ENCODE results near the gene PAPPA.

Gene PAPPA

GRCh38 chr9:116389541-116390302, 236.1 kb downstream of the PAPPA start:
- TF ChIP-seq MAX (IDR thresholded peaks at IDR 0.05; ENCODE audit: low read depth, low read length) (no peak), CTCF (IDR thresholded peaks at IDR 0.05; ENCODE audit: low read depth, low read length) (no peak), POLR2A (IDR thresholded peaks at IDR 0.05; ENCODE audit: extremely low read depth, insufficient read length) (no peak), MYC (IDR thresholded peaks at IDR 0.05; ENCODE audit: low read depth, low read length) (no peak)

GRCh38 chr9:116390303-116391228, 237.0 kb downstream of the PAPPA start:
- peak; percentile 9 for DNase-seq (ENCODE audit: low read depth)
- TF ChIP-seq CTCF (IDR thresholded peaks at IDR 0.05; ENCODE audit: low read depth, low read length) = no peak
- no peak for TF ChIP-seq MAX (IDR thresholded peaks at IDR 0.05; ENCODE audit: low read depth, low read length)
- no peak for TF ChIP-seq MYC (IDR thresholded peaks at IDR 0.05; ENCODE audit: low read depth, low read length)
- no peak for TF ChIP-seq POLR2A (IDR thresholded peaks at IDR 0.05; ENCODE audit: extremely low read depth, insufficient read length)
- H3K4me3 ChIP-seq (ENCODE audit: low read depth, low read length) = no peak overlapping the region

More at GRCh38 chr9:116389541-116390302, 236.1 kb downstream of the PAPPA start:
- no peak overlapping the region for H3K4me3 ChIP-seq (ENCODE audit: low read depth, low read length)
- DNase-seq (ENCODE audit: low read depth) = no peak

GRCh38 chr9:116391306-116391900, 237.8 kb downstream of the PAPPA start:
- DNase-seq (ENCODE audit: low read depth) = no peak
- TF ChIP-seq MYC (IDR thresholded peaks at IDR 0.05; ENCODE audit: low read depth, low read length) (no peak), MAX (IDR thresholded peaks at IDR 0.05; ENCODE audit: low read depth, low read length) (no peak), CTCF (IDR thresholded peaks at IDR 0.05; ENCODE audit: low read depth, low read length) (no peak), POLR2A (IDR thresholded peaks at IDR 0.05; ENCODE audit: extremely low read depth, insufficient read length) (no peak)
- H3K4me3 ChIP-seq (ENCODE audit: low read depth, low read length) = no peak overlapping the region

- TF ChIP-seq POLR2A (IDR thresholded peaks at IDR 0.05; ENCODE audit: extremely low read depth, insufficient read length) = no peak
- no peak for TF ChIP-seq CTCF (IDR thresholded peaks at IDR 0.05; ENCODE audit: low read depth, low read length)
- TF ChIP-seq MAX (IDR thresholded peaks at IDR 0.05; ENCODE audit: low read depth, low read length) = no peak
- TF ChIP-seq MYC (IDR thresholded peaks at IDR 0.05; ENCODE audit: low read depth, low read length) = no peak
- DNase-seq (ENCODE audit: low read depth) = no peak
- H3K4me3 ChIP-seq (ENCODE audit: low read depth, low read length) = no peak overlapping the region
Measured at GRCh38 chr9:116393198-116393597, 239.6 kb downstream of the PAPPA start.

- no peak for TF ChIP-seq POLR2A (IDR thresholded peaks at IDR 0.05; ENCODE audit: extremely low read depth, insufficient read length)
- TF ChIP-seq CTCF (IDR thresholded peaks at IDR 0.05; ENCODE audit: low read depth, low read length) = no peak
- no peak for TF ChIP-seq MYC (IDR thresholded peaks at IDR 0.05; ENCODE audit: low read depth, low read length)
- TF ChIP-seq MAX (IDR thresholded peaks at IDR 0.05; ENCODE audit: low read depth, low read length) = no peak
- H3K4me3 ChIP-seq (ENCODE audit: low read depth, low read length) = no peak overlapping the region
- DNase-seq (ENCODE audit: low read depth) = no peak
Measured at GRCh38 chr9:116394070-116394469, 240.5 kb downstream of the PAPPA start.
